Upper lobe of left lung (tissue), 4 donors: ENCODE measurements around the gene CDHR3.

Experiments
- POLR2AphosphoS5 ChIP-seq, 2 donors: sonication (generic); formaldehyde crosslinking; IDR thresholded peaks; one replicate each; pipeline ENCODE4 v1.5.1; 2017; ENCODE audit warnings: antibody characterized with exemption in 2 of 2
- TF ChIP-seq, protein P1 (sequence below), 6 experiments: fragments of 450-650 bp in 4 of 6; fragments of 200-600 bp in 2 of 6; sonication (generic) in 2 of 6; IDR thresholded peaks; one replicate each; pipeline ENCODE4 v1.5.1; 2016 to 2019; ENCODE audit warnings: antibody characterized with exemption in 6 of 6

DNA sequence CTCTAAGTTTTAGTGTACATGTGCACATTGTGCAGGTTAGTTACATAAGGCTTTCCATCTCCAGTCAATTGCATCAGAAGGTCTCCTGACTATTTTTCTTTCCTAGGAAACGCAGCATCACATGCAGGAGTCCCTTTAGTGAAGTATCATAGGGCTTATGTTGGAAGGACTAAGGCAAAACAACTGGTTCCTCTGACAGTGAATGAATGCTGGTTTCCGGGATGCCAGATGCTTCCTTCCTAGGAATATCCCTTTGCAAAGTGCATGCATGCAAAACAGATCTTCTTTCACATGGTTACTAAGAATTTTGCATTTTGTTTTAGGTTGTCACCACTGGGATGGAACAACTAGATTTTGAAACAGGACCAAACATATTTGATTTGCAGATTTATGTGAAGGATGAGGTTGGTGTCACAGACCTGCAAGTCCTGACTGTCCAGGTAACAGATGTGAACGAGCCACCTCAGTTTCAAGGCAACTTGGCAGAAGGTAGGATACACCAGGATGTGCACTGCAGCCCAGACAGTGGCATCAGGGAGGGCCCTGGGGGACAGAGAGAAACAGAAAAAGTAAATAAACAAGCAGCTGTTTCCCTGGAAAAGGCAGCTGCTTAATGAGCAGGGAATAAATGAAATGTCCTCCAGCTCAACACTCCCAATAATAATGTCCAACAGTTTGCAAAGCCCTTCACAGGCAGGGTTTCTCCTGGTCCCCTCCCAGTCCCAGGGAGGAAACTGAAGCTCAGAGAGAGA is 17.8 kb downstream of the CDHR3 start:
- TF ChIP-seq, protein P1, sequence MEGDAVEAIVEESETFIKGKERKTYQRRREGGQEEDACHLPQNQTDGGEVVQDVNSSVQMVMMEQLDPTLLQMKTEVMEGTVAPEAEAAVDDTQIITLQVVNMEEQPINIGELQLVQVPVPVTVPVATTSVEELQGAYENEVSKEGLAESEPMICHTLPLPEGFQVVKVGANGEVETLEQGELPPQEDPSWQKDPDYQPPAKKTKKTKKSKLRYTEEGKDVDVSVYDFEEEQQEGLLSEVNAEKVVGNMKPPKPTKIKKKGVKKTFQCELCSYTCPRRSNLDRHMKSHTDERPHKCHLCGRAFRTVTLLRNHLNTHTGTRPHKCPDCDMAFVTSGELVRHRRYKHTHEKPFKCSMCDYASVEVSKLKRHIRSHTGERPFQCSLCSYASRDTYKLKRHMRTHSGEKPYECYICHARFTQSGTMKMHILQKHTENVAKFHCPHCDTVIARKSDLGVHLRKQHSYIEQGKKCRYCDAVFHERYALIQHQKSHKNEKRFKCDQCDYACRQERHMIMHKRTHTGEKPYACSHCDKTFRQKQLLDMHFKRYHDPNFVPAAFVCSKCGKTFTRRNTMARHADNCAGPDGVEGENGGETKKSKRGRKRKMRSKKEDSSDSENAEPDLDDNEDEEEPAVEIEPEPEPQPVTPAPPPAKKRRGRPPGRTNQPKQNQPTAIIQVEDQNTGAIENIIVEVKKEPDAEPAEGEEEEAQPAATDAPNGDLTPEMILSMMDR (IDR thresholded peaks at IDR 0.05) = no peak
- no peak for TF ChIP-seq POLR2AphosphoS5 (IDR thresholded peaks at IDR 0.05)
